AG10803 (cell line): ENCODE data around the gene PTCSC3.
"Not testable (repeated sequence)": the region's sequence is repeated elsewhere in the genome, so short reads cannot be mapped to it uniquely, and the experiment has no call there.

Experiments used
- DNase-seq: peaks from one replicate; pipeline ENCODE4 v3.0.0; 2010; ENCODE audit warnings: low read depth
- H3K4me3 ChIP-seq: 2 replicates; pipeline ENCODE4 v1.5.1; 2011; ENCODE audit warnings: mild to moderate bottlenecking, low read length, control low read depth
- TF ChIP-seq, protein P1 (sequence below): conservative IDR thresholded peaks from 2 replicates; pipeline ENCODE4 v1.5.1; 2011; ENCODE audit warnings: mild to moderate bottlenecking, low read length, control low read depth, inconsistent platforms

PTCSC3 gene

DNA sequence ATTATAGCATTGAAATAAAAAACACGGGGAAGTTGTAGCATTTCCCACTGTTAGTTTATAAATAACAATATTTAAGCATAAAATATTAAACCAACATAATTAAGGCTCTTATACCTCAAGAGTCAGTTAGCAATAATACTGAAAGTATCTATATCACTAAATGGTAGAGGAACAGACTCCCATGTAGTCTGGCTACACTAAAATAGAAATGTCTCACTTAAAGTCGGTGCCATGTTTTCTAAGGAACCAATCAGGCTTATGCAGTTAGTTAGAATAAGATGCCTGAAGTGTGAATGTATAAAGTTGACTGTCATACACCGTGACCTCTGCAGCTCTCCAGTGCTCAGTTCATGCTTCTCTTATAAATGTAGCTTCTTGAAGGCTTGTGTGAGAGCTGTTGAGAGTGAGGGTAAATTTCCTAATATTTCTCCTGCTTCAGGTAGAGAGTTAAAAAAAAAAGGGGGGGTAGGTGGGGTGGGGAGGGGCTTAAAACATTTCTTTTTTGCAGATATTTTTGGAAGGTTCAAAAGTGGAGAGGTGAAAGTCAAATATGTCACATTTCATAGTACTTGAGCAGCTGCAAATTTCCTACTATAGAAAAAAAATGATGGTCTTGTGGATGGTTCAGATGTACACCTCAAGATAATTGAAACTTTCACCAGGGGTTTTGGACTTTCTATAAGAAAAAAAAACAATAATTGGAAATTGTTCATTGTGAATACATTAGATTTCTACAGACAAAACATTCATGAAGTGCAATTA is 64.5 kb downstream of the PTCSC3 start:
- DNase-seq = no peak
- no peak overlapping the region for H3K4me3 ChIP-seq
- TF ChIP-seq, protein P1, sequence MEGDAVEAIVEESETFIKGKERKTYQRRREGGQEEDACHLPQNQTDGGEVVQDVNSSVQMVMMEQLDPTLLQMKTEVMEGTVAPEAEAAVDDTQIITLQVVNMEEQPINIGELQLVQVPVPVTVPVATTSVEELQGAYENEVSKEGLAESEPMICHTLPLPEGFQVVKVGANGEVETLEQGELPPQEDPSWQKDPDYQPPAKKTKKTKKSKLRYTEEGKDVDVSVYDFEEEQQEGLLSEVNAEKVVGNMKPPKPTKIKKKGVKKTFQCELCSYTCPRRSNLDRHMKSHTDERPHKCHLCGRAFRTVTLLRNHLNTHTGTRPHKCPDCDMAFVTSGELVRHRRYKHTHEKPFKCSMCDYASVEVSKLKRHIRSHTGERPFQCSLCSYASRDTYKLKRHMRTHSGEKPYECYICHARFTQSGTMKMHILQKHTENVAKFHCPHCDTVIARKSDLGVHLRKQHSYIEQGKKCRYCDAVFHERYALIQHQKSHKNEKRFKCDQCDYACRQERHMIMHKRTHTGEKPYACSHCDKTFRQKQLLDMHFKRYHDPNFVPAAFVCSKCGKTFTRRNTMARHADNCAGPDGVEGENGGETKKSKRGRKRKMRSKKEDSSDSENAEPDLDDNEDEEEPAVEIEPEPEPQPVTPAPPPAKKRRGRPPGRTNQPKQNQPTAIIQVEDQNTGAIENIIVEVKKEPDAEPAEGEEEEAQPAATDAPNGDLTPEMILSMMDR = no peak

DNA sequence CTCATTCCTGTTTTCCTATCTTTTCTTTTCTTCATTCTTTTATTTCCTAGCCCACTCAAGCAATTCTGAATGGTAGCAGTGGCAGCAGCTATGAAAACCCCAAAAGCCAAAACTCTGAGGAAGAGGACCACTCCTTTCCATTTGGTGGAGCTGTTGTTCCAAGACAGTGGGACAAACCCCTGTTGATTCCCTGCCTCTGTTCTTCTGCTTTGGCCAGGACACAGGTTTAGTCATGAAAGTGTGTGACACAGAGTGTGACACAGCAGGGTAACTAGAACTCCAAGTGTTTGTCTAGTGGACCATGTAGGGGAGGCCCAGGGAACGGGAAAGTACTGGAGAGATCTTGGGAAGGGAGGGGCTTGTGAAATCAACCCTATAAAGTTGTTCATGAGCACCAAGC is 71.1 kb downstream of the PTCSC3 start:
- DNase-seq = no peak
- TF ChIP-seq, protein P1 = 0 out of 2 replicates have a peak, but pooled peaks have one; percentile 15
- H3K4me3 ChIP-seq = no peak overlapping the region

DNA sequence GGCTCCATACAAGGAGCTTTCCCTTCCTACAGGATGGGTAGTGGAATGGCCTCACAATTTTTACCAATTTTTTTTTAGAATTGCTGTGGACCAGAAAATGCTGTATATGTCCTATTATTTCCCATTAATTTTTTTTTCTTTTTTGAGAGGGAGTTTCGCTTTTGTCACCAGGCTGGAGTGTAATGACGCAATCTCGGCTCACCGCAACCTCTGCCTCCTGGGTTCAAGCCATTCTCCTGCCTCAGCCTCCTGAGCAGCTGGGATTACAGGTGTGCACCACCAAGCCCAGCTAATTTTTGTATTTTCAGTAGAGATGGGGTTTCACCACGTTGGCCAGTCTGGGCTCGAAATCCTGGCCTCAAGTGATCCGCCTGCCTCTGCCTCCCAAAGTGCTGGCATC is 72.3 kb downstream of the PTCSC3 start:
- not testable (repeated sequence) for DNase-seq, H3K4me3 ChIP-seq

DNA sequence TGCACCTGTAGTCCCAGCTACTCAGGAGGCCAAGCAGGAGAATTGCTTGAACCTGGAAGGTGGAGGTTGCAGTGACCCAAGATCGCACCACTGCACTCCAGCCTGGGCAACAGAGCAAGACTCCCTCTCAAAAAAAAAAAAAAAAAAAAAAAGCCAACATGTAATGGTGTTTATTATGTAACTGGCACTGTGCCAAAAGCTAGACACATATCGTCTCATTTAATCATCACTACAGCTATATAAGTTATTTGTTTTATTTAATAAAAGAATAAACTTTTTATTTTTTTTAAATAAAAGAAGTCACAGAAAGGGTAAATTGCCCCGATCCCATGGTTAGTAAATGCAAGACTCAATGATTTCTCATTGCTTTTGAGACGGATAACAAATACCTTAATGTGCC is 76.9 kb downstream of the PTCSC3 start:
- DNase-seq = no peak
- TF ChIP-seq, protein P1 = no peak
- H3K4me3 ChIP-seq = no peak overlapping the region

- H3K4me3 ChIP-seq = no peak overlapping the region
- TF ChIP-seq, protein P1 = no peak
- no peak for DNase-seq
These were observed 79.2 kb downstream of the PTCSC3 start for GRCh38 chr14:36097356-36097755.

DNA sequence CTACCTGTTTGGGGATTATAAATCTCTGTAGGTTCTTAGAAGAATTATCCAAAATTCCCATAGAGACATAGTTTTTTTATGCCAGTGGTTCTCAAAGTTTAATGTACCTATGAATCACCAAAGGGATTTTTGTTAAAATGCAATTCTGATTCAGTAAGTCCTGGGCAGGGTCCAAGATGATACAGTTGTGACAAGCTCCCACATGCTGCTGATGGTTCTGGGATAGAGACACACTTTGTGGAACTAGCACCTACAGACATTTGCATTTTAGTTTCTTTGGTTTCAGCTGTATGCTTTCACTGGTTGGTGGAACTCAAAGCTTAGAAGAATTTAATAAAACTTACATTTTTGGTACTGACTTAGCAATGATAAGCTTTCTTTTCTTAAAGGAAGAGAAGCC is 80.4 kb downstream of the PTCSC3 start:
- no peak overlapping the region for H3K4me3 ChIP-seq
- TF ChIP-seq, protein P1 = no peak
- peak; percentile 41 for DNase-seq

DNA sequence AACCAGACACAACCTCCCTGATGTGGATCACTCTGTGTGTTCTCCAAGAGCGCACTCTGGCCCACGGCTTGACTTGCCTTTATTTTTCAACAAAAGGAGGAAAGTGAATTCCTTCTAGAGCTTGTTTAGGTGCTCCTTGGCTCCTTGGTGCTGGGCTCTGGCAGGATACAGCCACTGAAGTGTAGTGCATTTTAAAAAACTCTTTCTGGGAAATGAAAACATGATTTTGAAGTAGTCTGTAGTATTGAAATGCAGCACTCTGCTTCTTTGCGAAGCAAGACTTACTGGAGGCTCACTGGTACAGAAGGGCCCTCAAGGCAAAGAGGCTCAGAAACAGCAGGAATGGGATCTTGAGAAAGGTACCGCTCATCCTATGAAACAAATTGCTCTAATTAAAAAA is 81.6 kb downstream of the PTCSC3 start:
- no peak for DNase-seq
- H3K4me3 ChIP-seq = no peak overlapping the region
- TF ChIP-seq, protein P1 = no peak
